Measurements from ENCODE around the gene CPLX3. TPM values are rescaled to one million over a fixed set of nuclear protein-coding genes. Genes with fewer than 3 reads are reported as not detected.
A peak's percentile ranks its signal among the peaks of the same experiment; 100 is the strongest.

Gene CPLX3
- total and polyA plus RNA-seq, 8 donors, result 0.14 TPM; not detected in 7

DNA sequence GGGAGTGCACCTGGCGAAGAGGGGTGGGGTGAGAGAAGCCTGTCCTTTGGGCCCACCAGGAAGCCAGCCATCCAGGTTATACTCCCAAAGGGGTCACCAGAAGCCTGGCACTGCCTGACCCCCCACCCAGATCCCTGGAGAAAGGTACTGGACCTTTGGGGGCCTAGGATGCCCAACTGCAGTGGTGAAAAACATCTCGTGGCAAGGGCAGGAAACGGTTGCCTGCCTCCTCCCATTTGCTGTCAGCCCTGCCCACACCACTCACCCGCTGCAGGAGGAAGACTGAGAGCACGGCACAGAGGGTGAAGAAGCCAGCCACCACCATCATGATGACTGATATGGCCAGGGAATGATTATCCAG lies 18.8 kb downstream of the CPLX3 start:
- no peaks in the 10 kb centered on the region for H3K27me3 ChIP-seq
- peak overlapping the region in 1 of 2 donors; percentile 38 for H3K27ac ChIP-seq
- intact Hi-C loops (cut with DNase I), result no loop called here
- H3K4me3 ChIP-seq, result no peak overlapping the region
- ATAC-seq (no peak), DNase-seq (peak in 1 of 4 donors; percentile 50)
- H3K9me3 ChIP-seq, result no peaks in the 10 kb centered on the region
- TF ChIP-seq CTCF (IDR thresholded peaks at IDR 0.05), result no peak
- peaks cover 17 to 30% of the 10 kb centered on the region in 2 donors for H3K4me1 ChIP-seq
- peaks cover 0 to 66% of the 10 kb centered on the region in 2 donors for H3K36me3 ChIP-seq

GRCh38 chr15:74845581-74845980 lies 19.2 kb downstream of the CPLX3 start:
- Histone ChIP-seq H3K9me3 (no peaks in the 10 kb centered on the region), H3K36me3 (peaks cover 0 to 66% of the 10 kb centered on the region in 2 donors), H3K4me3 (no peak overlapping the region), H3K27ac (no peak overlapping the region), H3K4me1 (peaks cover 17 to 30% of the 10 kb centered on the region in 2 donors), H3K27me3 (no peaks in the 10 kb centered on the region)
- no peak for TF ChIP-seq CTCF (IDR thresholded peaks at IDR 0.05)
- intact Hi-C loops (cut with DNase I), result no loop called here
- DNase-seq, result peak in 1 of 4 donors; percentile 39
- no peak for ATAC-seq

GRCh38 chr15:74847432-74847831 lies 21.0 kb downstream of the CPLX3 start:
- ATAC-seq (no peak), DNase-seq (no peak)
- H3K27me3 ChIP-seq, result no peaks in the 10 kb centered on the region
- no peak for TF ChIP-seq CTCF (IDR thresholded peaks at IDR 0.05)
- no peaks in the 10 kb centered on the region for H3K9me3 ChIP-seq
- H3K4me1 ChIP-seq, result peaks cover 8 to 15% of the 10 kb centered on the region in 2 donors
- intact Hi-C loops (cut with DNase I), result no loop called here
- H3K36me3 ChIP-seq, result peaks cover 0 to 84% of the 10 kb centered on the region in 2 donors
- no peak overlapping the region for H3K4me3 ChIP-seq
- H3K27ac ChIP-seq, result no peak overlapping the region

DNA sequence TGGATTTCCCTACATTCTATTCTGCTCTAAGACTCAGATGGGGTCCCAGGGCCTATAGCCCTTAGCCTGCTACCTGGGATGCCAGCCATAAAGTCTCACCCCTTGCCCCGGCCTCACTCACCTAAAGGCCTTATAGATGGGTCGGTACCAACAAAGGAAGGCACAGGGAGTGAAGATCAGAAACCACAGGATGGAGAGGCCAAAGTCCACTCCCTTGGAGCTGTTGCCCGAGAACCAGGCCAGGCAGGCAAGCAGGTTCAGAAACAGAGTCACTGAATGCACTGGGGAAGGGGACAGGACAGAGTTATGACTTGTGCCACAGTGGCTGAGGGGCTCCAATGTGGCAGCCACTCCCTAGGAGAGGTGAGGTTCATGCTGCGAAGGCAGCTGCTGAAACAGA lies 24.0 kb downstream of the CPLX3 start:
- no peak overlapping the region for H3K27ac ChIP-seq
- no peaks in the 10 kb centered on the region for H3K27me3 ChIP-seq
- intact Hi-C loops (cut with DNase I), result no loop called here
- H3K4me1 ChIP-seq, result no peaks in the 10 kb centered on the region
- no peak for DNase-seq
- no peaks in the 10 kb centered on the region for H3K9me3 ChIP-seq
- TF ChIP-seq CTCF (IDR thresholded peaks at IDR 0.05), result no peak
- no peak for ATAC-seq
- H3K4me3 ChIP-seq, result no peak overlapping the region
- peaks cover 0 to 94% of the 10 kb centered on the region in 2 donors for H3K36me3 ChIP-seq

DNA sequence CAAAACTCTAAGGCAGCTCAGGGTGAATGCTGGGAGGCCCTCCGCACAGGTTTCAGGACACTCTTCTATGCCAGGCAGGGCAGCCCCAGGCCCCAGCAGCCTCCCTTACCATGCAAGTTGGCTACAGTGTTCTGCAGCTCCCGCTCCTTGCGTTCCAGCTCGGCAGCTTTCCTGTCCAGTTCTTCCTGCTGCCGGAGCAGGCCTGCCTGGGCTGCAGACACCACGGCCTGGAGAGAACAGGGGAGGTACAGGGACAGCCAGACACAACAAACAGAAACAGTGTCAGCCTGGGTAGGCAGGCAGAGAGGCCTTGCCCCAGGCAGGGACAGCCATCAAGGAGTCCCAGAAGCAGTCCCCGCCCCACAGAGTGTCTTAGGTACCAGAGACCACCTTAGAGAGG lies 25.5 kb downstream of the CPLX3 start:
- no peaks in the 10 kb centered on the region for H3K9me3 ChIP-seq
- TF ChIP-seq CTCF (IDR thresholded peaks at IDR 0.05), result no peak
- no peak overlapping the region for H3K27ac ChIP-seq
- H3K27me3 ChIP-seq, result no peaks in the 10 kb centered on the region
- ATAC-seq (no peak), DNase-seq (no peak)
- H3K4me3 ChIP-seq, result no peak overlapping the region
- H3K4me1 ChIP-seq, result peaks cover 0 to 6% of the 10 kb centered on the region in 2 donors
- H3K36me3 ChIP-seq, result peaks cover 0 to 79% of the 10 kb centered on the region in 2 donors
- intact Hi-C loops (cut with DNase I), result no loop called here
